Tibial artery (tissue), 4 donors: ENCODE data around the gene LRBA.
"Not testable (repeated sequence)": the region's sequence is repeated elsewhere in the genome, so short reads cannot be mapped to it uniquely, and the experiment has no call there.

Experiments
- DNase-seq, 2 donors: peaks; one replicate each; pipeline ENCODE4 v3.0.0-alpha.2; 2019
- H3K27ac ChIP-seq, 2 donors: fragments of 200-600 bp; sonication (generic) in 1 of 2; 1 replicate in 1 of 2; 2 replicates in 1 of 2; pipeline ENCODE4 v1.5.1; 2018 to 2019; ENCODE audit warnings: mild to moderate bottlenecking in 1 of 2
- H3K27me3 ChIP-seq, 2 donors: fragments of 200-600 bp; sonication (generic) in 1 of 2; one replicate each; pipeline versions ENCODE4 v1.5.1 to v1.6.0; 2016 to 2019
- H3K36me3 ChIP-seq, 3 donors: fragments of 200-600 bp; sonication (generic) in 2 of 3; one replicate each; pipeline ENCODE4 v1.5.1; 2016 to 2019; ENCODE audit warnings: mild to moderate bottlenecking in 2 of 3
- H3K4me1 ChIP-seq, 4 donors: fragments of 200-600 bp; sonication (generic) in 2 of 4; 1 replicate in 3 of 4; 2 replicates in 1 of 4; pipeline ENCODE4 v1.5.1; 2016 to 2019
- H3K4me3 ChIP-seq, 2 donors: fragments of 200-600 bp; sonication (generic) in 1 of 2; 1 replicate in 1 of 2; 2 replicates in 1 of 2; pipeline ENCODE4 v1.5.1; 2018 to 2019; ENCODE audit warnings: mild to moderate bottlenecking in 2 of 2
- H3K9me3 ChIP-seq, 3 donors: fragments of 200-600 bp; sonication (generic) in 1 of 3; one replicate each; pipeline ENCODE4 v1.5.1; 2016 to 2019
- intact Hi-C: fragments of 100-400 bp; cut with DNase I; formaldehyde crosslinking; loops from one replicate; pipeline ENCODE4 v1.15.0; 2023; ENCODE audit warnings: low total_unique reads
- TF ChIP-seq, protein P1 (sequence below), 2 experiments: fragments of 200-600 bp in 1 of 2; fragments of 450-650 bp in 1 of 2; IDR thresholded peaks; one replicate each; pipeline ENCODE4 v1.5.1; 2017 to 2019; ENCODE audit warnings: antibody characterized with exemption in 2 of 2, mild to moderate bottlenecking in 1 of 2, moderate library complexity in 1 of 2

The LRBA gene

GRCh38 chr4:150569998-150570535, 445.0 kb downstream of the LRBA start:
- intact Hi-C loops: no loop called here
- Histone ChIP-seq H3K9me3 (no peaks in the 10 kb centered on the region), H3K4me1 (no peaks in the 10 kb centered on the region), H3K4me3 (no peak overlapping the region), H3K27ac (no peak overlapping the region), H3K36me3 (peaks cover 0 to 3% (median 0%) of the 10 kb centered on the region in 3 donors), H3K27me3 (no peaks in the 10 kb centered on the region)
- TF ChIP-seq, protein P1, sequence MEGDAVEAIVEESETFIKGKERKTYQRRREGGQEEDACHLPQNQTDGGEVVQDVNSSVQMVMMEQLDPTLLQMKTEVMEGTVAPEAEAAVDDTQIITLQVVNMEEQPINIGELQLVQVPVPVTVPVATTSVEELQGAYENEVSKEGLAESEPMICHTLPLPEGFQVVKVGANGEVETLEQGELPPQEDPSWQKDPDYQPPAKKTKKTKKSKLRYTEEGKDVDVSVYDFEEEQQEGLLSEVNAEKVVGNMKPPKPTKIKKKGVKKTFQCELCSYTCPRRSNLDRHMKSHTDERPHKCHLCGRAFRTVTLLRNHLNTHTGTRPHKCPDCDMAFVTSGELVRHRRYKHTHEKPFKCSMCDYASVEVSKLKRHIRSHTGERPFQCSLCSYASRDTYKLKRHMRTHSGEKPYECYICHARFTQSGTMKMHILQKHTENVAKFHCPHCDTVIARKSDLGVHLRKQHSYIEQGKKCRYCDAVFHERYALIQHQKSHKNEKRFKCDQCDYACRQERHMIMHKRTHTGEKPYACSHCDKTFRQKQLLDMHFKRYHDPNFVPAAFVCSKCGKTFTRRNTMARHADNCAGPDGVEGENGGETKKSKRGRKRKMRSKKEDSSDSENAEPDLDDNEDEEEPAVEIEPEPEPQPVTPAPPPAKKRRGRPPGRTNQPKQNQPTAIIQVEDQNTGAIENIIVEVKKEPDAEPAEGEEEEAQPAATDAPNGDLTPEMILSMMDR (IDR thresholded peaks at IDR 0.05): no peak
- DNase-seq: no peak

- H3K27me3 ChIP-seq: no peaks in the 10 kb centered on the region
- no peaks in the 10 kb centered on the region for H3K9me3 ChIP-seq
- H3K27ac ChIP-seq: no peak overlapping the region
- no peak for DNase-seq
- TF ChIP-seq, protein P1 (IDR thresholded peaks at IDR 0.05): no peak
- H3K4me1 ChIP-seq: no peaks in the 10 kb centered on the region
- no peak overlapping the region for H3K4me3 ChIP-seq
- H3K36me3 ChIP-seq: peaks cover 0 to 7% (median 0%) of the 10 kb centered on the region in 3 donors
- intact Hi-C loops: no loop called here
These were observed 445.6 kb downstream of the LRBA start for GRCh38 chr4:150569384-150569987.

- TF ChIP-seq, protein P1 (IDR thresholded peaks at IDR 0.05): no peak
- no peaks in the 10 kb centered on the region for H3K9me3 ChIP-seq
- DNase-seq: no peak
- no peak overlapping the region for H3K4me3 ChIP-seq
- peaks cover 0 to 7% (median 0%) of the 10 kb centered on the region in 3 donors for H3K36me3 ChIP-seq
- H3K27me3 ChIP-seq: no peaks in the 10 kb centered on the region
- H3K4me1 ChIP-seq: no peaks in the 10 kb centered on the region
- no peak overlapping the region for H3K27ac ChIP-seq
- intact Hi-C loops: no loop called here
These were observed 448.0 kb downstream of the LRBA start for GRCh38 chr4:150567070-150567469.

DNA sequence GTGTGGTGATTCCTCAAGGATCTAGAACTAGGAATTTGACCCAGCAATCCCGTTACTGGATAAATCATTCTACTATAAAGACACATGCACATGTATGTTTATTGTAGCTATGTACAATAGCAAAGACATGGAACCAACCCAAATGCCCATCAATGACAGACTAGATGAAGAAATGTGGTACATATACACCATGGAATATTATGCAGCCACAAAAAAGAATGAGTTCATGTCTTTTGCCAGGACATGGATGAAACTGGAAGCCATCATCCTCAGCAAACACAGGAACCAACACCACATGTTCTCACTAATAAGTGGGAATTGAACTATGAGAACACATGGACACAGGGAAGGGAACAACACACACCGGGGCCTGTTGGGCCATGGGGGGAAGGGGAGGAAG, 450.1 kb downstream of the LRBA start:
- H3K27me3 ChIP-seq, H3K4me3 ChIP-seq, H3K27ac ChIP-seq, H3K4me1 ChIP-seq, intact Hi-C loops, H3K9me3 ChIP-seq, H3K36me3 ChIP-seq, DNase-seq: not testable (repeated sequence)

- no peak for DNase-seq
- TF ChIP-seq, protein P1 (IDR thresholded peaks at IDR 0.05): no peak
- intact Hi-C loops: no loop called here
- Histone ChIP-seq H3K9me3 (no peaks in the 10 kb centered on the region), H3K36me3 (peaks cover 0 to 7% (median 0%) of the 10 kb centered on the region in 3 donors), H3K27ac (no peak overlapping the region), H3K4me3 (no peak overlapping the region), H3K27me3 (no peaks in the 10 kb centered on the region), H3K4me1 (no peaks in the 10 kb centered on the region)
These were observed 452.3 kb downstream of the LRBA start for GRCh38 chr4:150562751-150563150.

DNA sequence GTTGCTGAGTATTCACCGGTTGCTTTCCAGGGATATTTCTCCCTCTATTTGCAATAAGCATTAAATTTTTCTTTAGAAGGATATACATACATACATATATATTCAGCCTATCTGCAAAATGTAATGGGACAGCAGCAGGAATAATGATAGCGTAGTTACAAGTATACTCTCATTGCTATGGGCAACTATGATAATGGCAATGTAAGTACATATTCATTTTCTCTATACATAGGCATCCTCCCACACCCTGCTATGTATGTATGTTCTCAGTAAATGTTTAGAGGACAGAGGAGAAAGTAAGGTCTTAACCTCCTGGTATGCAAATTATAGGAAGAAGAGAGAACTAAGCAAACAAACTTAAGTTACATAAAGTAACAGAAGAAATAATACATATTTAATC, 452.8 kb downstream of the LRBA start:
- Histone ChIP-seq H3K36me3 (peaks cover 0 to 7% (median 0%) of the 10 kb centered on the region in 3 donors), H3K27me3 (no peaks in the 10 kb centered on the region), H3K4me3 (no peak overlapping the region), H3K27ac (no peak overlapping the region), H3K9me3 (no peaks in the 10 kb centered on the region), H3K4me1 (no peaks in the 10 kb centered on the region)
- DNase-seq: no peak
- TF ChIP-seq, protein P1 (IDR thresholded peaks at IDR 0.05): no peak
- intact Hi-C loops: no loop called here
